Measurements from ENCODE around the gene GPN1. TPM values are rescaled to one million over a fixed set of nuclear protein-coding genes. Genes with fewer than 3 reads are reported as not detected.

GPN1 gene
- total RNA-seq, 1 experiment from 2014 or later = 45.1 TPM

DNA sequence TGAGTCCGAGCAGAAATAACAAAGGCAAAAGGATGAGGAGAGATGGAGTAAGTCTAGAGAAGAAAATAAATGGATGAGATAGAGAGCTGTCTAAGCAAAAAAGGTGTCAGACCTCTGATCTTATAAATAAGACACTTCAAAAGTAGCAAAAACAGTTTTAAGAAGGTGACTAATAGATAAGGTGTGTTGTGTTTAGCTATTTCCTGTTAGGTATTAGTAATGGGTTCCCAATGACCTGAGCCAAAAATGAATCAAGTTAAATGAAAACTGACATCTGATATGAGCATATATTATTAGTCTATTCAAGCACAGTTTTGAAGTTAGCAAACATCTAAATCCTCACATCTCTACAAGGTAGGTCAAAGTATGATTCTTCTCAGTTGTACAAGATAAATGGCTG is 23.9 kb downstream of the GPN1 start:
- no peak overlapping the region for H3K4me3 ChIP-seq
- POLR2A ChIA-PET (ENCODE audit: unreplicated experiment) = interaction anchor here (0.6 kb wide), 1 partner anchor 1500 kb away, joined by 3 read pairs; no protein-coding TSS in a partner anchor
- H3K27me3 ChIP-seq (ENCODE audit: insufficient read depth, low read depth) = no peaks in the 10 kb centered on the region
- BruUV-seq (replicated peaks) = no TSS peak
- H3K27ac ChIP-seq = peak overlapping the region; percentile 13; the same call in 1 of the 2 replicates
- H3K36me3 ChIP-seq (ENCODE audit: low read depth) = peaks cover 65% of the 10 kb centered on the region
- no peaks in the 10 kb centered on the region for H3K9me3 ChIP-seq (ENCODE audit: insufficient read depth, low read depth)
- peaks cover 10% of the 10 kb centered on the region; the same call in 1 of the 2 replicates for H3K4me1 ChIP-seq (replicated peaks; ENCODE audit: insufficient read depth)
- H4K20me1 ChIP-seq (ENCODE audit: insufficient read depth) = 0 out of 2 replicates have a peak, but pooled peaks cover 7% of the 10 kb centered on the region
- CTCF ChIA-PET = no interaction called here
- H3F3A ChIP-seq (ENCODE audit: insufficient read depth, low read depth) = peaks cover 29% of the 10 kb centered on the region
- TF ChIP-seq EZH2 (IDR thresholded peaks at IDR 0.05; ENCODE audit: low read depth) = no peak
- TF ChIP-seq, protein P1, sequence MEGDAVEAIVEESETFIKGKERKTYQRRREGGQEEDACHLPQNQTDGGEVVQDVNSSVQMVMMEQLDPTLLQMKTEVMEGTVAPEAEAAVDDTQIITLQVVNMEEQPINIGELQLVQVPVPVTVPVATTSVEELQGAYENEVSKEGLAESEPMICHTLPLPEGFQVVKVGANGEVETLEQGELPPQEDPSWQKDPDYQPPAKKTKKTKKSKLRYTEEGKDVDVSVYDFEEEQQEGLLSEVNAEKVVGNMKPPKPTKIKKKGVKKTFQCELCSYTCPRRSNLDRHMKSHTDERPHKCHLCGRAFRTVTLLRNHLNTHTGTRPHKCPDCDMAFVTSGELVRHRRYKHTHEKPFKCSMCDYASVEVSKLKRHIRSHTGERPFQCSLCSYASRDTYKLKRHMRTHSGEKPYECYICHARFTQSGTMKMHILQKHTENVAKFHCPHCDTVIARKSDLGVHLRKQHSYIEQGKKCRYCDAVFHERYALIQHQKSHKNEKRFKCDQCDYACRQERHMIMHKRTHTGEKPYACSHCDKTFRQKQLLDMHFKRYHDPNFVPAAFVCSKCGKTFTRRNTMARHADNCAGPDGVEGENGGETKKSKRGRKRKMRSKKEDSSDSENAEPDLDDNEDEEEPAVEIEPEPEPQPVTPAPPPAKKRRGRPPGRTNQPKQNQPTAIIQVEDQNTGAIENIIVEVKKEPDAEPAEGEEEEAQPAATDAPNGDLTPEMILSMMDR (conservative IDR thresholded peaks at IDR 0.05) = no peak
- no peak overlapping the region for H3K4me2 ChIP-seq
- no peaks in the 10 kb centered on the region for H3K9me2 ChIP-seq (ENCODE audit: insufficient read depth)
- intact Hi-C loops (cut with micrococcal nuclease; ENCODE audit: unreplicated experiment) = loop anchor here (10.0 kb wide), 1 partner anchor 208 kb away; the partner anchor contains the start of gene KRTCAP3
- peak in 1 of 2 experiments; percentile 54 for DNase-seq
- no peak overlapping the region for H2AFZ ChIP-seq
- H3K79me2 ChIP-seq (ENCODE audit: low read depth) = no peaks in the 10 kb centered on the region

DNA sequence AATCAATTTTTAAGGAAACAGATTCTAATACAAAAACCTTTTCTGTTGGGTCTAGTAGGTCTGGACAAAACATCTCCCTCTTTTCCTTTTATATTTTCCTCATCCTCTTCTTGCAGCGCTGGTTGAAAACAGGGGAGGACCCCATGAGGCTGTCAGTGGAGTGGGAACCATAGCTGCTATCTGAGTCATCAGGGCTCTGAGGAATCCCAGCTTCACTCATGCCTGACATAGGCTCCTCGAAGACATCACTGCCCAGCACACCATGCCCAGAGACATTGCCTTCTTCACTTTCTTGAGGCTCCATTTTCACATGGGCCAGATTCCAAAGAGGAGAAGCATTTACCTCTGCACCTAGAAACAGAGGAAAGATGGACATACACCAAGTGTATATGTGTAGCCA is 24.5 kb downstream of the GPN1 start:
- intact Hi-C loops (cut with micrococcal nuclease; ENCODE audit: unreplicated experiment) = loop anchor here (10.0 kb wide), 1 partner anchor 209 kb away; the partner anchor contains the start of gene KRTCAP3
- Histone ChIP-seq H3K79me2 (ENCODE audit: low read depth) (no peaks in the 10 kb centered on the region), H3K9me3 (ENCODE audit: insufficient read depth, low read depth) (no peaks in the 10 kb centered on the region), H3F3A (ENCODE audit: insufficient read depth, low read depth) (peaks cover 31% of the 10 kb centered on the region), H2AFZ (no peak overlapping the region), H3K4me2 (no peak overlapping the region), H3K36me3 (ENCODE audit: low read depth) (peaks cover 62% of the 10 kb centered on the region), H3K27ac (peak overlapping the region; percentile 13; the same call in 1 of the 2 replicates), H3K4me3 (no peak overlapping the region), H4K20me1 (ENCODE audit: insufficient read depth) (peaks cover 7% of the 10 kb centered on the region; the same call in 1 of the 2 replicates), H3K27me3 (ENCODE audit: insufficient read depth, low read depth) (no peaks in the 10 kb centered on the region), H3K9me2 (ENCODE audit: insufficient read depth) (no peaks in the 10 kb centered on the region), H3K4me1 (replicated peaks; ENCODE audit: insufficient read depth) (peaks cover 10% of the 10 kb centered on the region; the same call in 1 of the 2 replicates)
- ChIA-PET POLR2A (ENCODE audit: unreplicated experiment) (interaction anchor here (0.6 kb wide), 1 partner anchor 1140 kb away, joined by 3 read pairs; no protein-coding TSS in a partner anchor), CTCF (no interaction called here)
- no TSS peak for BruUV-seq (replicated peaks)
- DNase-seq = no peak
- no peak for TF ChIP-seq EZH2 (IDR thresholded peaks at IDR 0.05; ENCODE audit: low read depth)
- TF ChIP-seq, protein P1 (conservative IDR thresholded peaks at IDR 0.05) = no peak

DNA sequence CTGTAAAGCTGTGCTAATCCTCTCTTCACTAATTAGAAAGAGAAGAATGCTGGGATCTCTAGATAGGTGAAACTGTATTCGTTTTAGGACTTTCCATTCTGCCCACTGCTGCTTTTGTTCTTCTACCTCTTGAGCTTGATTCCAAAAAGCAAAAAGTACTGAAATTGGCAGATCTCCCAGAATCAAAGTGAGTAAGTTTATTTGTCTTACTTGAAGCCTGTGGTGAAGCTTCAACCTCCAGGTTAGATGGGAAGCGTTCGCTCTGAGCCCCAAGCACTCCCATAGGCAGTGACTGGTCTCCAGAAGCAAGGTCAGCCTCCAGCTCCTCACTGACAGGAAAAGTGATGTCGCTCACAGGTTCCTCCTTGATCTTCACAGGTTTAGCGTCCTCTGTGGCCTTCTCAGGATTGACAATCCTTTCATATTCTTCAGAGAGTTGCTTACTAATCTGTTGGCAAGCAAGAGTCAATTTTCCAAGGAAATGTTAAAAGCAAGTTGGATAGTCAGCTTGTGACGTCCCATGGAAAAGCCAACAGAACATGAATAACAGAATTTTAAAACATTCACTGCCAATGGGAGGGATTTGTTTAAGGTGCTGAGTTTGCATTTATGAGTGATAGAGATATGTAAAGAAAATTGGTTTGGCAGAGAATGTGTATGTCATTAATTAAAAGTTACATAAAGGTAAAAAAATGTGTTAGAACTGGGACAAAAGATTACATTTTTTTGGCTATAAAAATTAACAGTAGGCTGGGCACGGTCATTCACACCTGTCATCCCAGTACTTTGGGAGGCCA is 26.5 kb downstream of the GPN1 start:
- Histone ChIP-seq H3K4me3 (no peak overlapping the region), H3K9me3 (ENCODE audit: insufficient read depth, low read depth) (no peaks in the 10 kb centered on the region), H3K4me1 (replicated peaks; ENCODE audit: insufficient read depth) (peaks cover 10% of the 10 kb centered on the region; the same call in 1 of the 2 replicates), H3K27ac (no peak overlapping the region), H3K36me3 (ENCODE audit: low read depth) (peaks cover 67% of the 10 kb centered on the region), H2AFZ (no peak overlapping the region), H3F3A (ENCODE audit: insufficient read depth, low read depth) (peaks cover 22% of the 10 kb centered on the region), H3K79me2 (ENCODE audit: low read depth) (no peaks in the 10 kb centered on the region), H4K20me1 (ENCODE audit: insufficient read depth) (peaks cover 14% of the 10 kb centered on the region; the same call in 1 of the 2 replicates), H3K9me2 (ENCODE audit: insufficient read depth) (no peaks in the 10 kb centered on the region), H3K4me2 (no peak overlapping the region), H3K27me3 (ENCODE audit: insufficient read depth, low read depth) (no peaks in the 10 kb centered on the region)
- DNase-seq = no peak
- BruUV-seq (replicated peaks) = no TSS peak
- CTCF ChIA-PET = no interaction called here
- POLR2A ChIA-PET (ENCODE audit: unreplicated experiment) = interaction anchor here (0.7 kb wide), 1 partner anchor 373 kb away, joined by 3 read pairs; no protein-coding TSS in a partner anchor
- intact Hi-C loops (cut with micrococcal nuclease; ENCODE audit: unreplicated experiment) = loop anchor here (10.0 kb wide), 1 partner anchor 211 kb away; the partner anchor contains the start of gene KRTCAP3
- TF ChIP-seq, protein P1 (conservative IDR thresholded peaks at IDR 0.05) = no peak
- no peak for TF ChIP-seq EZH2 (IDR thresholded peaks at IDR 0.05; ENCODE audit: low read depth)
